Aorta (tissue), 5 donors: ENCODE data around the gene DHX57. TPM values are rescaled to one million over a fixed set of nuclear protein-coding genes. Genes with fewer than 3 reads are reported as not detected.

Experiments used
- ATAC-seq: fragments of 200-7000 bp; cut with Tn5 transposase; one replicate; pipeline ENCODE4 v1.9.1; 2022; ENCODE audit warnings: moderate library complexity; ENCODE audit not compliant: low FRiP score
- DNase-seq, 2 donors: peaks; one replicate each; pipeline ENCODE4 v3.0.0-alpha.2; 2020
- H3K27ac ChIP-seq, 2 donors: one replicate each; pipeline ENCODE4 v1.5.1; 2013; ENCODE audit warnings: low read length in 2 of 2, mild to moderate bottlenecking in 2 of 2, moderate library complexity in 2 of 2, control low read depth in 1 of 2, inconsistent platforms in 1 of 2, low read depth in 1 of 2
- H3K27me3 ChIP-seq, 2 donors: one replicate each; pipeline ENCODE4 v1.6.1; 2013; ENCODE audit warnings: control low read depth in 1 of 2, low read length in 1 of 2, mild to moderate bottlenecking in 1 of 2, moderate library complexity in 1 of 2; ENCODE audit not compliant: insufficient read depth in 2 of 2, control insufficient read depth in 1 of 2
- H3K36me3 ChIP-seq, 2 donors: one replicate each; pipeline ENCODE4 v1.6.1; 2013; ENCODE audit warnings: control low read depth in 1 of 2, low read length in 1 of 2, mild to moderate bottlenecking in 1 of 2; ENCODE audit not compliant: insufficient read depth in 2 of 2, control insufficient read depth in 1 of 2
- H3K4me1 ChIP-seq, 2 donors: one replicate each; pipeline ENCODE4 v1.6.1; 2013; ENCODE audit warnings: low read length in 2 of 2, control low read depth in 1 of 2, mild to moderate bottlenecking in 1 of 2, moderate library complexity in 1 of 2; ENCODE audit not compliant: insufficient read depth in 2 of 2, control insufficient read depth in 1 of 2
- H3K4me3 ChIP-seq, 2 donors: one replicate each; pipeline ENCODE4 v1.5.1; 2013; ENCODE audit warnings: low read length in 2 of 2, control low read depth in 1 of 2, mild to moderate bottlenecking in 1 of 2
- H3K9me3 ChIP-seq: one replicate; pipeline ENCODE4 v1.6.1; 2013; ENCODE audit warnings: mild to moderate bottlenecking, low read length; ENCODE audit not compliant: control insufficient read depth
- WGBS, 2 donors: extraction: QIAGEN DNeasy Blood & Tissue Kit; methylation state at CpG; one replicate each; pipeline ENCODE4 v1.1.7; 2013; 5-methylcytosine and 5-hydroxymethylcytosine counted together
- intact Hi-C, 2 donors: fragments of 100-400 bp; cut with DNase I; formaldehyde crosslinking; loops; one replicate each; pipeline versions ENCODE4 v1.14.2 to v1.15.0; 2022
- polyA plus RNA-seq, 2 donors: library from polyadenylated mRNA; stranded (reverse); fragments of 200-250 nt; gene quantifications; one replicate each; pipeline ENCODE4 v1.2.3, GENCODE V29; 2013
- total RNA-seq, 2 donors: library from RNA; stranded (reverse); fragmentation: NEBNext Ultra II Directional; extraction: Animal tissue kit (Norgen Biotek cat#: 25700); gene quantifications; one replicate each; pipeline ENCODE4 v1.2.1, GENCODE V29; 2021
- donor health status: healthy with polysubstance abuse.
- donor health status: Bipolar disorder and iron deficiency.
- donor health status: DM: no; HTN: no; CAD: no.
- donor health status: DM: no; HTN: no; CAD: no.
- donor health status: DM: yes; HTN: yes; CAD: no.

DHX57 gene
- total and polyA plus RNA-seq, 4 donors = 2.5 to 19.6 (median 15.6) TPM

DNA sequence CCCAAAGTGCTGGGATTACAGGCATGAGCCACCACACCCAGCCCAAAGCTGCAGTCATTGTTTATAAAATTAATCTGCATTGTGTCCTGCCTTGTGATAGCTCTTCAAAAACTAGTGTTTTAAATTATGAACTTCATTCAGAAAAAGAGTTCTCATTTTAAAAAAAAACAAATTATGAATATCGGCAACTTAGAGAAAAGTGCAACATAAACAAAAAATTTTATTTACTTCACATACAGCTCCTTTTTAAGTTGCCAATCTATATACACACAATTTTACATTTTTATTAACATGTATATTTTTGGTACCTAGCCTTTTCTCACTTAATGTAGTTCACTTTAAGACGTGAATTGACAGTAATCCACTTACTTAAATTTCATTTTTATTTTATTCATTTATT lies 50.8 kb downstream of the DHX57 start:
- intact Hi-C loops = no loop called here
- no peak for ATAC-seq
- H3K4me1 ChIP-seq = no peaks in the 10 kb centered on the region

DNA sequence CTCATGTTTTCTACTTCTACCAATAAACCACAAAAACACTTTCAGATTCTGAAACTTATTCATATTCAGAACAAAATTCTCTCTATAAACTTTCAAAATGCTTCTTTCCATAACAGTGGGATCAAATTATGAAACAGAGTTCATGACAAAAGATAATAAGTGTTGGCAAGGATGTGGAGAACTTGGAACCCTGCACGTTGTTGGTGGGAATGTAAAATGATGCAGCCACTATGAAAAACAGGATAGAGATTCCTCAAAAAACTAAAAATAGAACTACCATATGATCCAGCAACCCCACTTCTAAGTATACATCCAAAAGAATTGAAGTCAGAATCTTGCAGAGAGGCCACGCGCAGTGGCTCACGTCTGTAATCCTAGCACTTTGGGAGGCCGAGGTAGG lies 52.3 kb downstream of the DHX57 start:
- H3K27ac ChIP-seq = no peak overlapping the region
- 75 to 76% methylated on average over 5 of the region's 5 CpGs for WGBS, 2 donors
- no peak overlapping the region for H3K4me3 ChIP-seq
- intact Hi-C loops = no loop called here
- H3K9me3 ChIP-seq = no peaks in the 10 kb centered on the region
- no peak for ATAC-seq
- H3K36me3 ChIP-seq = peaks cover 5 to 6% of the 10 kb centered on the region in 2 donors
- no peaks in the 10 kb centered on the region for H3K4me1 ChIP-seq
- H3K27me3 ChIP-seq = no peaks in the 10 kb centered on the region
- DNase-seq = no peak

More for the DNA sequence above, 50.8 kb downstream of the DHX57 start:
- H3K9me3 ChIP-seq = no peaks in the 10 kb centered on the region
- 91 to 96% methylated on average over 2 of the region's 2 CpGs for WGBS, 2 donors
- DNase-seq = no peak
- H3K36me3 ChIP-seq = peaks cover 0 to 6% of the 10 kb centered on the region in 2 donors
- no peak overlapping the region for H3K27ac ChIP-seq
- H3K27me3 ChIP-seq = no peaks in the 10 kb centered on the region
- H3K4me3 ChIP-seq = no peak overlapping the region

DNA sequence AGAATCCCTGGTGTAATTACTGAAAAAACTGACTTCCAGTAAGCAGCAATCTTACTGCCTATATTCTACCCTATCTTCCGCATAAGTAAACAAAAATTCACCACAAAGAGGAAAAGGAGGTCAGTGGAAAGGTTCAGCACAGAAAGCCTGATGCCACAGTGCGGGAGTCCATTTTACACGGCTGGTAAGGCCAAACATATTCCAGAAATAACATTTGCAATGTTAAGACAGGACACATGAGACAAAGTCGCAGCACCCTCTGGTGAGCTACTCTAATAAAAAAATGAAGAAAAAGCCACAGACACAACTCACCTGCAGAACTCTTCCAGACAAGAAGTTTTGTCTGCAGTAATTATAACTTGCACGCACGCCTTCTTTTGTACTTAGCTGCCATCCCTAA lies 57.2 kb downstream of the DHX57 start:
- H3K4me1 ChIP-seq = no peaks in the 10 kb centered on the region
- no peak for ATAC-seq
- H3K27me3 ChIP-seq = no peaks in the 10 kb centered on the region
- no peak for DNase-seq
- H3K36me3 ChIP-seq = peaks cover 5 to 10% of the 10 kb centered on the region in 2 donors
- H3K27ac ChIP-seq = no peak overlapping the region
- intact Hi-C loops = no loop called here
- WGBS, 2 donors = 68 to 71% methylated on average over 6 of the region's 6 CpGs
- H3K9me3 ChIP-seq = no peaks in the 10 kb centered on the region
- no peak overlapping the region for H3K4me3 ChIP-seq

DNA sequence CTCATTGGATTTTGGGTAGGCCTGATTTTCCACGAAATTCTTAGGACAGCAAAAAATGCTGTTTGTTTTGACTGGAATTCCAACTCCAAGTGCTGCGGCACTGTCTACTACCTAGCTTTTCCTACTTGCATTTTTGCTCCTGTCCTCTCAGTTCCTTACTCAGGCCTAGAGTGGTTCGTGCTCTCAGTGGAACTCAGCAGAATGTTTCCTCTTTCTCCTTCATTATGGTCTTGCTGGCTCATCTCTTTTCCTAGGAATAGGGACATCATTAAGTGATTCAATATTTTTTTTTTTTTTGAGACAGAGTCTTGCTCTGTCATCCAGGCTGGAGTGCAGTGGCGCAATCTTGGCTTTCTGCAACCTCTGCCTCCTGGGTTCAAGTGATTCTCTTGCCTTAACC lies 59.8 kb downstream of the DHX57 start:
- peaks cover 6 to 13% of the 10 kb centered on the region in 2 donors for H3K36me3 ChIP-seq

DNA sequence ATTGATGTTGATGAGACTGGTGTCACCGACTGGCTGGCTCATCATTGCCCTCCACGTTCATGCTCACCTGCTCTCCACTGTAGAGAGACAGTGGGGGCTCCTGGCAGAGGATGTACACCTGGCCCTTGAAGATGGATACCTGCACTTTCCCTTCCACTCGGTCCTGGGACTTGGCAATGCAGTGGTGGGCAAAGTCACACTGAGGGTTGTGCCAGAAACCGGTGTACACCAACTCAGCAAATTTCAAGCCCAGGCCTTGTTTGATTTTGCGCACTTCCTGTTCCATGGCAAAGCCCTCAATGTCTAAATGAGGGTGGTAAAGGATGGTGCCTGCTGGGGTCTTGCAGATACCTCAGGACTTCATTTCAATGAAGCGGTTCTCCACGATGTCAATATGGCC lies 65.2 kb downstream of the DHX57 start:
- 96% methylated on average over 7 of the region's 7 CpGs for WGBS, 2 donors
- no peak for DNase-seq
- Histone ChIP-seq H3K27ac (no peak overlapping the region), H3K27me3 (no peaks in the 10 kb centered on the region), H3K4me1 (no peaks in the 10 kb centered on the region), H3K9me3 (no peaks in the 10 kb centered on the region), H3K4me3 (no peak overlapping the region), H3K36me3 (peaks cover 3 to 12% of the 10 kb centered on the region in 2 donors)
- no peak for ATAC-seq
- intact Hi-C loops = no loop called here

More for the DNA sequence above, 59.8 kb downstream of the DHX57 start:
- ATAC-seq = no peak
- 84 to 87% methylated on average over 4 of the region's 4 CpGs for WGBS, 2 donors
- H3K4me1 ChIP-seq = no peaks in the 10 kb centered on the region
- no peak overlapping the region for H3K27ac ChIP-seq
- H3K27me3 ChIP-seq = no peaks in the 10 kb centered on the region
- intact Hi-C loops = no loop called here
- no peak overlapping the region for H3K4me3 ChIP-seq
- H3K9me3 ChIP-seq = no peaks in the 10 kb centered on the region
- DNase-seq = no peak

DNA sequence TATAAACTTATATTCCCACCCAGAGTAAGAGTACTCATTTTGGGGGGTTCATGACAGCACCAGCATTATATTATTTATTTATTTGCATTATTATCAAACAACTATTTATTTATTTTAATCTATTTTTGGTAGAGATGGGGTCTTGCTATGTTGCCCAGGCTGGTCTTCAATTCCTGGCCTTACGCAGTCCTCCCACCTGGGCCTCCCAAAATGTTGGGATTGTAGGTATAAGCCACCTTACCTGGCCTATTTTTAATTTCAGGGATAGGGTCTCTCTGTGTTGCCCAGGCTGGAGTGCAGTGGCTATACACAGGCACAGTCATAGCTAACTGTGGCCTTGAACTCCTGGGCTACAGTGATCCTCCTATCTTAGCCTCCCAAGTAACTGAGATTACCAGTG lies 67.1 kb downstream of the DHX57 start:
- WGBS, 2 donors = 98 to 100% methylated on average over 1 of the region's 1 CpG
- H3K36me3 ChIP-seq = peaks cover 6 to 9% of the 10 kb centered on the region in 2 donors
- DNase-seq = no peak
- no peaks in the 10 kb centered on the region for H3K9me3 ChIP-seq
- no peak for ATAC-seq
- no peaks in the 10 kb centered on the region for H3K4me1 ChIP-seq
- intact Hi-C loops = no loop called here
- no peak overlapping the region for H3K4me3 ChIP-seq
- no peaks in the 10 kb centered on the region for H3K27me3 ChIP-seq
- H3K27ac ChIP-seq = no peak overlapping the region

DNA sequence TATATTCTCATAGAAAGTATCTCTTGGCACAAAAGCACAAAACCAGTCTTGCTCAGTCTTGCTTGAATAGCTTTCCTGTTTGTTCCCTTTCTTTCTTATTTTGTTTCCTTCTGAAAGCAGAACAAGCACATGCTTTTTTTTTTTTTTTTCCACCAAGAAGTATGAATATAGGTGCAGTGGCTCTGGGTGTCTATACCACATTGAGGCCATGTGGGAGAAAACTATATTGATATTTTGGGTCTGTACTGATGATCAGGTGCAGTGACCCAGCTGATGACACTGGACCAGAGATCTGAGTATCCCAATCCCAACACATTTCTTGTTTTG lies 69.0 kb downstream of the DHX57 start:
- Histone ChIP-seq H3K4me1 (no peaks in the 10 kb centered on the region), H3K27me3 (no peaks in the 10 kb centered on the region), H3K4me3 (no peak overlapping the region), H3K36me3 (peaks cover 6 to 9% of the 10 kb centered on the region in 2 donors), H3K9me3 (no peaks in the 10 kb centered on the region), H3K27ac (no peak overlapping the region)
- ATAC-seq (no peak), DNase-seq (no peak)
- intact Hi-C loops = no loop called here

DNA sequence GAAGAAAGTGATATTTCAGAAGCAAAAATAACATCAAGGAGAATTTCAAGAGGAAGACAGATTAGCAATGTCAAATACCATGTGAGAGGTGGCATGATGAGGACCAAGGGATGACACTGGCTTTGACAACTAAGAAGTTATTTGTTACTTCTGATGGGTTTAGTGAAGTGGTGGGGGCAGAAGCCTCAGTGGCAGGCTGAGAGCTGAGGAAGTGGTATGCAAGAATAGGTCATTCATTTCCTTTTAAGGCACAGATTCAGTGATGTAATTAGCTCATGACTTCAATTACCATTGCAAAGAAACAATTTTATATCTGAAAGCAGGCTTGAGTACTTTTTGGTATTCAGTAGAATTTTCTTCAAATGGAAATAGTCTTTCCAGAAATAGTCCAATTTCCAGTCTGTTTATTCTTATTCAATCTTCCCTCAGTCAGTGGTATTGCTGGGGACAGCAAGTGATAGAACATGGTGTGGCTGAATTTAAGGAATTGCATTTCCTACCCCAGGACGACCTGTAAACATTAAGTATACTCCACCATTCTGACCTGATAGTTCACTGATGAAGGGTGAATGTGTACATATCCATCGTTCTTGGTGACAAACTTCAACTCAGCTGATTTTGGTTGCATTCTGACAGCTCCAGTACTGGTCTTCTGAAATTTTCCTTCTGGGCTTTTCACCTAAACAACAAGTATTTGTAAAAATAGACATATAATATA lies 69.6 kb downstream of the DHX57 start:
- DNase-seq (no peak), ATAC-seq (no peak)
- H3K4me1 ChIP-seq = no peaks in the 10 kb centered on the region
- H3K36me3 ChIP-seq = peaks cover 2 to 8% of the 10 kb centered on the region in 2 donors
- no peak overlapping the region for H3K27ac ChIP-seq
- no peak overlapping the region for H3K4me3 ChIP-seq
- no peaks in the 10 kb centered on the region for H3K27me3 ChIP-seq
- no peaks in the 10 kb centered on the region for H3K9me3 ChIP-seq
- intact Hi-C loops = no loop called here
- WGBS, 2 donors = 66 to 72% methylated on average over 2 of the region's 2 CpGs

DNA sequence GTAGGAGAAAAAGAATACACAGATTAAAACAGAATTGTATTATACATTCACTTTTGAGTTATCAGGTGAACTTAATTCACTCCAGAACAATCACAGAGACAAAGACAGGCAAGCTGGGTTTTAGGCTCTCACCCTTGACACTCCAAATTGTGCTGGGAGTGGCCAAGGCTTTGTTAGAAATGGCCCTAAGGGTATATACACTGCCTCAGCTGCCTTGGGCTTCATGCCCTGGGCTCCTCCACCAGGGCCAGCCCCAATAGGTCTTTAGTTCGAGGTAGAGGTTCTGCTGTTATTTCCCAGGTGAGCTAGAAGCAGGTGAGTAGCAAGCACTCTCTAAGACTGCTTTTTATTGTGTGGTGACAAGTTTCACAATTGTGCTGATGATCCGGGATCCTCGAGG lies 77.8 kb downstream of the DHX57 start:
- ATAC-seq (no peak), DNase-seq (no peak)
- Histone ChIP-seq H3K36me3 (peaks cover 0 to 1% of the 10 kb centered on the region in 2 donors), H3K4me3 (no peak overlapping the region), H3K4me1 (no peaks in the 10 kb centered on the region), H3K9me3 (no peaks in the 10 kb centered on the region), H3K27me3 (no peaks in the 10 kb centered on the region), H3K27ac (no peak overlapping the region)
- WGBS, 2 donors = 84 to 95% methylated on average over 3 of the region's 3 CpGs
- intact Hi-C loops = no loop called here
